Naive thymus-derived CD4-positive, alpha-beta T cell (primary cell): ENCODE measurements around the gene DNAH3. TPM values are rescaled to one million over a fixed set of nuclear protein-coding genes. Genes with fewer than 3 reads are reported as not detected.

Source experiments
- ATAC-seq: fragments of 150-1000 bp; cut with Tn5 transposase; 2 replicates; pipeline ENCODE4 v1.10.0; 2021; ENCODE audit warnings: mild to moderate bottlenecking, moderate library complexity
- CTCF ChIA-PET: fragments of 350-600 bp; sonication (Branson Sonifier 250); formaldehyde crosslinking; loops from one replicate; lab custom pipeline; 2021; ENCODE audit warnings: antibody characterized with exemption; lab: Charles Lee
- POLR2A ChIA-PET: fragments of 350-600 bp; sonication (Branson Sonifier 250); formaldehyde crosslinking; loops from one replicate; lab custom pipeline; 2021; ENCODE audit warnings: antibody characterized with exemption, inconsistent platforms; lab: Charles Lee
- DNase-seq, 9 donors: peaks; one replicate each; pipeline versions ENCODE4 v3.0.0 to v3.0.0-alpha.2; 2020 to 2022; ENCODE audit warnings: mixed read lengths in 1 of 9
- H3K27ac ChIP-seq: one replicate; pipeline ENCODE4 v1.7.0; 2013; ENCODE audit warnings: mild to moderate bottlenecking, low read depth, low read length, moderate library complexity
- H3K27me3 ChIP-seq, 2 donors: one replicate each; pipeline ENCODE4 v1.7.0; 2013; ENCODE audit warnings: low read length in 2 of 2, mild to moderate bottlenecking in 2 of 2, moderate library complexity in 2 of 2; ENCODE audit not compliant: control insufficient read depth in 2 of 2, insufficient read depth in 2 of 2
- H3K36me3 ChIP-seq, 3 experiments: 1 replicate in 2 of 3; 2 replicates in 1 of 3; pipeline ENCODE4 v1.7.0; 2013; ENCODE audit warnings: low read length in 3 of 3, mild to moderate bottlenecking in 3 of 3, moderate library complexity in 1 of 3; ENCODE audit not compliant: insufficient read depth in 3 of 3, control insufficient read depth in 2 of 3
- H3K4me1 ChIP-seq, 2 donors: one replicate each; pipeline ENCODE4 v1.7.0; 2013; ENCODE audit warnings: low read length in 2 of 2, mild to moderate bottlenecking in 2 of 2, moderate library complexity in 1 of 2; ENCODE audit not compliant: control insufficient read depth in 2 of 2, insufficient read depth in 2 of 2
- H3K4me3 ChIP-seq: 2 replicates; pipeline ENCODE4 v1.7.0; 2013; ENCODE audit warnings: mild to moderate bottlenecking, low read length
- H3K9me3 ChIP-seq, 3 experiments: 1 replicate in 2 of 3; 2 replicates in 1 of 3; pipeline ENCODE4 v1.7.0; 2013; ENCODE audit warnings: low read length in 3 of 3; ENCODE audit not compliant: control insufficient read depth in 2 of 3
- H3K27ac Mint-ChIP-seq, 9 donors: one replicate each; pipeline ENCODE4 v1.8.0; 2020 to 2022; ENCODE audit warnings: mixed read lengths in 9 of 9, mild to moderate bottlenecking in 8 of 9, moderate library complexity in 5 of 9, inconsistent platforms in 2 of 9
- H3K27me3 Mint-ChIP-seq, 5 donors: one replicate each; pipeline ENCODE4 v1.8.0; 2021 to 2022; ENCODE audit warnings: mixed read lengths in 5 of 5, mild to moderate bottlenecking in 1 of 5
- H3K36me3 Mint-ChIP-seq, 5 donors: one replicate each; pipeline ENCODE4 v1.8.0; 2020 to 2022; ENCODE audit warnings: mixed read lengths in 5 of 5, mild to moderate bottlenecking in 3 of 5, inconsistent platforms in 1 of 5
- H3K4me1 Mint-ChIP-seq, 7 donors: one replicate each; pipeline ENCODE4 v1.8.0; 2020 to 2022; ENCODE audit warnings: mixed read lengths in 7 of 7, mild to moderate bottlenecking in 3 of 7, inconsistent platforms in 1 of 7
- H3K4me3 Mint-ChIP-seq, 10 donors: one replicate each; pipeline ENCODE4 v1.8.0; 2020 to 2022; ENCODE audit warnings: mild to moderate bottlenecking in 10 of 10, mixed read lengths in 10 of 10, moderate library complexity in 6 of 10, inconsistent platforms in 2 of 10
- H3K9me3 Mint-ChIP-seq, 11 donors: one replicate each; pipeline ENCODE4 v1.8.0; 2020 to 2022; ENCODE audit warnings: mixed read lengths in 11 of 11, mild to moderate bottlenecking in 4 of 11, inconsistent platforms in 1 of 11, moderate library complexity in 1 of 11
- intact Hi-C, 2 donors: fragments of 100-400 bp; cut with micrococcal nuclease; formaldehyde crosslinking; loops; one replicate each; pipeline ENCODE4 v1.15.1; 2023
- polyA plus RNA-seq, 2 donors: library from polyadenylated mRNA; unstranded; fragments of 300-500 nt; fragmentation: Illumina TruSeq; gene quantifications; one replicate each; pipeline ENCODE4 v1.2.3, GENCODE V29; 2021
- total RNA-seq, 6 experiments: library from RNA in 5 of 6; stranded (reverse) in 5 of 6; gene quantifications; 1 replicate in 5 of 6; 2 replicates in 1 of 6; pipeline ENCODE4 v1.2.3 and lab custom pipeline; 2021 to 2026

DNAH3 gene
- total and polyA plus RNA-seq, 7 experiments from 2014 or later: not detected

DNA sequence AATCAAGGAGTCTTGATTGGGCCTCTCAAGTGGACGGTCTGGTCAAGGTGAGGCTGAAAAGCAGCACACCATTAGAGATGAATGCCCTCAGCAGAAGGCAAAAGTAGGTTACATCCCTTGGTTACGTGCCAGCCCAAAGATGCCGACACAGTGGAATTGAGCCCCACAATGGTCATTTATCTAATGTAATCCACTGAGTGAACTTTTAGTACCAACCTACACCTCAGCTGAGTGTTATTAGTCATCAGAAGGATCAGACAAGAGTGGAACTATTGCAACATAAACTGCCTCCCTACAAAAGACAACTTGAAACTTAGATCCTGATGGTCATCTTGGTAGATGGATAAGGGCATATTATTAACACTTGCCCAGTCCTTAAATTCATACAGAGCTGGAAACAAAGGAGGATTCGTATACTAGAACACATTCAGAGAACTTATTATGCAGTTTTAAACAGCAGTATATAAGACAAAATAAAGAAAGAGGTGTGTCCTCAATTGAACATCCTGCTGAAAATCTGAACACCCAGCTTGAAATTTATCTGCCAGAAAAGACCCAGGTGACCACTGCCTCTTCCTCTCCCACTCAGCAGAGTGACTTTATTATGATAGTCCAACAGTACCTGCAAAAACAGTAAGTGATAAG, 253.3 kb downstream of the DNAH3 start:
- ChIA-PET CTCF (interaction anchor here (0.7 kb wide), 1 partner anchor 260 kb away, joined by 3 read pairs; no protein-coding TSS in a partner anchor), POLR2A (no interaction called here)
- no peak overlapping the region for H3K4me3 ChIP-seq
- H3K4me1 Mint-ChIP-seq: peaks cover 31 to 61% (median 45%) of the 10 kb centered on the region in 7 donors
- peaks cover 4 to 26% (median 10%) of the 10 kb centered on the region in 5 donors for H3K36me3 Mint-ChIP-seq
- peak overlapping the region in 5 of 9 donors; percentile 20 to 57 (median 35) for H3K27ac Mint-ChIP-seq
- intact Hi-C loops: no loop called here
- H3K9me3 ChIP-seq: no peaks in the 10 kb centered on the region
- H3K27me3 ChIP-seq: no peaks in the 10 kb centered on the region
- peak overlapping the region in 5 of 10 donors; percentile 2 to 87 (median 27) for H3K4me3 Mint-ChIP-seq
- ATAC-seq (no peak), DNase-seq (no peak)
- no peaks in the 10 kb centered on the region for H3K27me3 Mint-ChIP-seq
- H3K36me3 ChIP-seq: peaks cover 0 to 15% (median 0%) of the 10 kb centered on the region in 3 experiments
- H3K9me3 Mint-ChIP-seq: peaks cover 0 to 3% (median 0%) of the 10 kb centered on the region in 11 donors
- H3K4me1 ChIP-seq: peaks cover 7% of the 10 kb centered on the region in 2 donors
- no peak overlapping the region for H3K27ac ChIP-seq

DNA sequence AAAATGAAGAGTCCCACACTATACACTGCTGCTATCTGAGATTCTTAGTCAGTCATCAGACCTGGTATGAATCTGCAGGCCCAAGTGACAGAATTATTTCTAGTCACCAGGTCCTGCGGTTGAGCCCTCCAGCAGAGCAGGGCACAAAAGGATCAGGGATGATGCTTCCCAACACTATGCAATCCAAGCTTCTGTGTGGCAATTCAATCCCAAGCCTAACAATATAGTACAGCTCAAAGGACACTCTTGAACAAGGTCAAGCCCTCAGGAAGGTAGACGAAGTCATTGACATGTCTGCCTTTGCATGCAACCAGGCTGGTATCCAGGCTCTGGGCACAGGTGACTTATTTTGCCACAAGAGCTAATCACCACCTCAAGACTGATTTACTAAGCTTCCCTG, 256.3 kb downstream of the DNAH3 start:
- peaks cover 0 to 5% of the 10 kb centered on the region in 2 donors for H3K4me1 ChIP-seq
- ChIA-PET POLR2A (no interaction called here), CTCF (no interaction called here)
- no peaks in the 10 kb centered on the region for H3K27me3 ChIP-seq
- intact Hi-C loops: no loop called here
- Mint-ChIP-seq H3K4me3 (no peak overlapping the region), H3K9me3 (no peaks in the 10 kb centered on the region), H3K4me1 (peaks cover 16 to 45% (median 21%) of the 10 kb centered on the region in 7 donors), H3K27ac (no peak overlapping the region), H3K27me3 (no peaks in the 10 kb centered on the region), H3K36me3 (peaks cover 0 to 34% (median 16%) of the 10 kb centered on the region in 5 donors)
- no peak overlapping the region for H3K27ac ChIP-seq
- H3K36me3 ChIP-seq: peaks cover 0 to 17% (median 0%) of the 10 kb centered on the region in 3 experiments
- no peaks in the 10 kb centered on the region for H3K9me3 ChIP-seq
- DNase-seq (no peak), ATAC-seq (no peak)
- no peak overlapping the region for H3K4me3 ChIP-seq

DNA sequence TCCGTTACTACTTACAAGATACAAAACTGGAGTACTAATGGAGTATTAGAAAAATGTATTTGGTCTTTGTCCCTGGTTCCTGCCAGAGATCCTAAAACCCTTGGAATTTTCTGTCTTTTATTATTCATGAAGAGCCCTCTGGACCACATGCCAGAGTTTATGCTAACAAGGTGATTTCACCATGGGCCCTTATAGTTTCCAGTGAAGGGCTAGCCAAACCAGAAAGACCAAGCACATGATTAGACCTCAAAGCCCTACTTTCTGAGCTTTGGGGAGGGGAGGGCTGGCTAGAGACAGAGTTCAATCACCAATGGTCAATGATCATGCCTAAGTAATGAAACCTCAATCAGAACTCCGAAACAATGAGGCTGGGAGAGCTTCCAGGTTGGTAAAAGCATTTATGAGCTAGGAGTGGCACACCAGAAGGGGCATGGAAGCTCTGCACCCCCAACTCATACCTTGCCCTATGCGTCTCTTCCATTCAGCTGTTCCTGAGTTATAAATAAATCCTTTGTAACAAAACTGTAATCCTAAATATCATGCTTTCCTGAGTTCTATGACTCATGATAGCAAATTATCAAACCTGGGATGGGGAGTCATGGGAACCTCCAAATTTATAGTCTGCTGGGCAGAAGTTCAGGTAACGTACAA, 260.9 kb downstream of the DNAH3 start:
- no peak for ATAC-seq
- ChIA-PET POLR2A (interaction anchor here (1.0 kb wide), 1 partner anchor 15 kb away, joined by 5 read pairs; no protein-coding TSS in a partner anchor), CTCF (interaction anchor here (0.6 to 1.6 kb wide), 3 partner anchors 14 to 1334 kb away, joined by 3 to 6 read pairs (median 3); no protein-coding TSS in a partner anchor)
- Mint-ChIP-seq H3K36me3 (peaks cover 0 to 41% (median 16%) of the 10 kb centered on the region in 5 donors), H3K4me1 (peaks cover 0 to 27% (median 11%) of the 10 kb centered on the region in 7 donors), H3K27me3 (no peaks in the 10 kb centered on the region), H3K27ac (no peak overlapping the region), H3K4me3 (no peak overlapping the region), H3K9me3 (no peaks in the 10 kb centered on the region)
- H3K9me3 ChIP-seq: no peaks in the 10 kb centered on the region
- DNase-seq: no peak
- intact Hi-C loops: no loop called here
- H3K27ac ChIP-seq: no peak overlapping the region
- H3K36me3 ChIP-seq: peaks cover 0 to 17% (median 0%) of the 10 kb centered on the region in 3 experiments
- H3K27me3 ChIP-seq: no peaks in the 10 kb centered on the region
- H3K4me1 ChIP-seq: no peaks in the 10 kb centered on the region
- H3K4me3 ChIP-seq: no peak overlapping the region

DNA sequence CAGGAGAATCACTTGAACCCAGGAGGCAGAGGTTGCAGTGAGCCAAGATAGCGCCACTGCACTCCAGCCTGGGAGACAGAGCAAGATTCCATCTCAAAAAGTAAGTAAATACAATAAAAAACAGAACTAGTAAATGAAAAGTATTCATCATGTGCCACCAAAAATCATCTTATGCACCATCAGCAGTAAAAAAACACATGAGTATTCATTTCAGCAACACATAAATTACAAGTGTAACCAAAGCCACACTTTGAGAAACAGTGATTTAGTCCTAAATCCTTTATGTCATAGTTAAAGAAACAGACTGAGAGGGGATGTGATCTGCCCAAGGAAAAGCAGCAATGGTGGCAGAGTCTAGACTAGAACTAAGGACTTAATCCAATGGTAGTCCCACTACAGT, 263.4 kb downstream of the DNAH3 start:
- CTCF ChIA-PET: no interaction called here
- intact Hi-C loops: no loop called here
- H3K4me1 Mint-ChIP-seq: peaks cover 7 to 25% (median 20%) of the 10 kb centered on the region in 7 donors

DNA sequence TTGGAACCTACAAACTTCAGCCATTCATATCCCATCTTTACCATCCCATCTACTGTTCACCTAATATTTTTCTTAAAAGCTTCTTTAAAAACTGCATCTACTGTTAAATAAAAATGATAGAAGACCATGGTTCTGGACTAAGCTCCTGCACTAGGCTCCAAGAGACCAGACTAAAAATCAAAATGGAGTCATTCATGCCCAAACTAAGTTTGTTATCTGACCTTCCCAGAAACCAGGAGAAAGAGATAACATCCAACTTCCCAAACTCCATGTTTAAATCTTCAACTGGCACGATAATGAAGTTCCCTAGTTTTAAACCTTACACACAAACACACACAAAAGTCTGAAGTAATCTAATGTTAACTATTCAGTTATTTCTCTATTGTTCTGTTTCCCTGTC, 264.3 kb downstream of the DNAH3 start:
- POLR2A ChIA-PET: no interaction called here
- peaks cover 0 to 4% of the 10 kb centered on the region in 2 donors for H3K4me1 ChIP-seq
- DNase-seq (no peak), ATAC-seq (no peak)
- intact Hi-C loops: no loop called here
- Mint-ChIP-seq H3K36me3 (peaks cover 0 to 34% (median 14%) of the 10 kb centered on the region in 5 donors), H3K9me3 (peaks cover 0 to 2% (median 0%) of the 10 kb centered on the region in 11 donors), H3K27ac (no peak overlapping the region), H3K4me3 (no peak overlapping the region), H3K27me3 (no peaks in the 10 kb centered on the region), H3K4me1 (peaks cover 7 to 30% (median 19%) of the 10 kb centered on the region in 7 donors)
- no peaks in the 10 kb centered on the region for H3K36me3 ChIP-seq
- no peak overlapping the region for H3K4me3 ChIP-seq
- H3K9me3 ChIP-seq: no peaks in the 10 kb centered on the region
- CTCF ChIA-PET: no interaction called here
- H3K27ac ChIP-seq: no peak overlapping the region
- H3K27me3 ChIP-seq: no peaks in the 10 kb centered on the region

More for the DNA sequence above, 263.4 kb downstream of the DNAH3 start:
- DNase-seq (no peak), ATAC-seq (no peak)
- H3K27ac Mint-ChIP-seq: no peak overlapping the region
- Histone ChIP-seq H3K27me3 (no peaks in the 10 kb centered on the region), H3K9me3 (no peaks in the 10 kb centered on the region), H3K4me1 (peaks cover 0 to 4% of the 10 kb centered on the region in 2 donors), H3K4me3 (no peak overlapping the region), H3K36me3 (peaks cover 0 to 7% (median 0%) of the 10 kb centered on the region in 3 experiments), H3K27ac (no peak overlapping the region)
- H3K4me3 Mint-ChIP-seq: no peak overlapping the region
- no peaks in the 10 kb centered on the region for H3K27me3 Mint-ChIP-seq
- H3K36me3 Mint-ChIP-seq: peaks cover 0 to 38% (median 19%) of the 10 kb centered on the region in 5 donors
- peaks cover 0 to 2% (median 0%) of the 10 kb centered on the region in 11 donors for H3K9me3 Mint-ChIP-seq
- POLR2A ChIA-PET: no interaction called here

DNA sequence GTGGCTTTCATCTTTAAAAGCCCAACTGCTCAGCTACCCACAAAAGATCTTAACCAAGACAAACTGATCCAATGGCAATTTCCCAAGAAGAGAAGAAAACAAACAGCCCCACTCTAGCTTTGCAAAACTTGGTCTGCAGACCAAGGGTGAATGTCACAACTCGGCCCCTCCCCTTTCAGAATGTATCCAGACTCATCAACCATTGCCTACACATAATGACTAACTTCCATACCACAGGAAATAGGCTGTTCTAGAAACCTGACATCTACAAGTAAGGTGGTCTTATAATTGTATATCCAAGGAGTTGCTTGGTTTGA, 266.4 kb downstream of the DNAH3 start:
- POLR2A ChIA-PET: no interaction called here

More for the DNA sequence above, 266.4 kb downstream of the DNAH3 start:
- no peak for DNase-seq
- Histone ChIP-seq H3K4me1 (peaks cover 0 to 4% of the 10 kb centered on the region in 2 donors), H3K27ac (no peak overlapping the region), H3K36me3 (no peaks in the 10 kb centered on the region), H3K9me3 (no peaks in the 10 kb centered on the region), H3K27me3 (no peaks in the 10 kb centered on the region), H3K4me3 (no peak overlapping the region)
- ATAC-seq: no peak
- Mint-ChIP-seq H3K9me3 (peaks cover 0 to 2% (median 0%) of the 10 kb centered on the region in 11 donors), H3K27me3 (no peaks in the 10 kb centered on the region), H3K27ac (peak overlapping the region in 4 of 9 donors; percentile 13 to 68 (median 42)), H3K36me3 (peaks cover 0 to 34% (median 14%) of the 10 kb centered on the region in 5 donors), H3K4me3 (peak overlapping the region in 1 of 10 donors; percentile 58), H3K4me1 (peaks cover 7 to 44% (median 22%) of the 10 kb centered on the region in 7 donors)
- CTCF ChIA-PET: no interaction called here
- intact Hi-C loops: loop anchor here in 1 of 2 donors (2.0 kb wide), 1 partner anchor 17 kb away; the partner anchor contains the start of genes DCUN1D3 and LYRM1
